HepG2 (cell line): ENCODE results near the gene AGRN. TPM values are rescaled to one million over a fixed set of nuclear protein-coding genes. Genes with fewer than 3 reads are reported as not detected.
A peak's percentile ranks its signal among the peaks of the same experiment; 100 is the strongest.

Experiments used
- AGO2 ChIP-seq: fragments of 200-400 bp; formaldehyde crosslinking; optimal IDR thresholded peaks from 2 replicates; pipeline ENCODE3; 2017; ENCODE audit warnings: mild to moderate bottlenecking, low read depth, low read length, moderate library complexity
- ATF2 ChIP-seq: sonication (generic); formaldehyde crosslinking; IDR thresholded peaks from 2 replicates; pipeline ENCODE4 v1.4.0; 2020; ENCODE audit warnings: missing genetic modification reagents
- CEBPG ChIP-seq: IDR thresholded peaks from 2 replicates; pipeline ENCODE4 v1.6.1; 2016
- E2F5 ChIP-seq: sonication (generic); formaldehyde crosslinking; conservative IDR thresholded peaks from 2 replicates; pipeline ENCODE4 v1.4.0; 2020; ENCODE audit warnings: missing genetic modification reagents
- EHMT2 ChIP-seq: fragments of 200-600 bp; sonication (generic); IDR thresholded peaks from 2 replicates; pipeline ENCODE4 v1.7.0; 2017; ENCODE audit warnings: antibody characterized with exemption, low read depth, low read length, borderline replicate concordance
- EP300 ChIP-seq, 3 experiments: sonication (generic) in 1 of 3; formaldehyde crosslinking in 1 of 3; IDR thresholded peaks; 2 replicates each; pipeline versions ENCODE4 v1.5.1 to v1.6.1; 2011 to 2020; ENCODE audit warnings: low read depth in 2 of 3, low read length in 2 of 3, borderline replicate concordance in 1 of 3, improper control_type of control experiment in 1 of 3, mild to moderate bottlenecking in 1 of 3, missing genetic modification reagents in 1 of 3, moderate library complexity in 1 of 3
- ETS1 ChIP-seq: sonication (generic); formaldehyde crosslinking; IDR thresholded peaks from 2 replicates; pipeline ENCODE4 v1.4.0; 2020; ENCODE audit warnings: missing genetic modification reagents
- HNF1A ChIP-seq, 2 experiments: sonication (generic) in 1 of 2; formaldehyde crosslinking in 1 of 2; IDR thresholded peaks; 2 replicates each; pipeline versions ENCODE4 v1.4.0 to v1.6.1; 2016 to 2020; ENCODE audit warnings: borderline replicate concordance in 1 of 2, low read depth in 1 of 2, mild to moderate bottlenecking in 1 of 2, missing genetic modification reagents in 1 of 2
- KMT2A ChIP-seq: sonication (generic); formaldehyde crosslinking; IDR thresholded peaks from 2 replicates; pipeline ENCODE4 v1.4.0; 2020; ENCODE audit warnings: missing genetic modification reagents
- KMT2B ChIP-seq: IDR thresholded peaks from 2 replicates; pipeline ENCODE4 v1.6.1; 2016; ENCODE audit warnings: missing genetic modification reagents, missing compliant biosample characterization
- MTF1 ChIP-seq: sonication (generic); formaldehyde crosslinking; IDR thresholded peaks from 2 replicates; pipeline ENCODE4 v1.5.0; 2020; ENCODE audit warnings: missing genetic modification reagents
- NRL ChIP-seq: sonication (generic); formaldehyde crosslinking; IDR thresholded peaks from 2 replicates; pipeline ENCODE4 v1.5.0; 2020; ENCODE audit warnings: missing genetic modification reagents, mild to moderate bottlenecking, moderate library complexity, borderline replicate concordance
- RELA ChIP-seq: sonication (generic); formaldehyde crosslinking; IDR thresholded peaks from 2 replicates; pipeline ENCODE4 v1.4.0; 2020; ENCODE audit warnings: missing genetic modification reagents
- ZMYM3 ChIP-seq: sonication (generic); formaldehyde crosslinking; IDR thresholded peaks from 2 replicates; pipeline ENCODE4 v1.5.1; 2020; ENCODE audit warnings: mild to moderate bottlenecking, missing genetic modification reagents
- ZNF136 ChIP-seq: sonication (generic); formaldehyde crosslinking; IDR thresholded peaks from 2 replicates; pipeline ENCODE4 v1.8.1; 2022; ENCODE audit warnings: low read depth, mild to moderate bottlenecking, moderate library complexity, missing genetic modification reagents
- ZNF143 ChIP-seq: sonication (generic); formaldehyde crosslinking; IDR thresholded peaks from 2 replicates; pipeline ENCODE4 v1.4.0; 2020; ENCODE audit warnings: missing genetic modification reagents
- ZNF337 ChIP-seq: sonication (generic); formaldehyde crosslinking; IDR thresholded peaks from 2 replicates; pipeline ENCODE4 v1.5.1; 2020; ENCODE audit warnings: missing genetic modification reagents, low read depth, mild to moderate bottlenecking, borderline replicate concordance
- ZNF576 ChIP-seq: sonication (generic); formaldehyde crosslinking; IDR thresholded peaks from 2 replicates; pipeline ENCODE4 v1.4.0; 2020; ENCODE audit warnings: mild to moderate bottlenecking, missing genetic modification reagents
- ZNF703 ChIP-seq: sonication (generic); formaldehyde crosslinking; IDR thresholded peaks from 2 replicates; pipeline ENCODE4 v1.5.1; 2020; ENCODE audit warnings: missing genetic modification reagents, mild to moderate bottlenecking, moderate library complexity, borderline replicate concordance
- ZNF746 ChIP-seq: sonication (generic); formaldehyde crosslinking; IDR thresholded peaks from 2 replicates; pipeline ENCODE4 v1.8.0; 2022; ENCODE audit warnings: mild to moderate bottlenecking, missing genetic modification reagents
- polyA plus RNA-seq, 8 experiments: library from polyadenylated mRNA; depleted of rRNA in 3 of 8; stranded (reverse) in 7 of 8; unstranded in 1 of 8; fragments of >200 nt; fragmentation: Illumina TruSeq in 4 of 8; extraction: Trizol in 4 of 8; gene quantifications; 2 replicates each; pipeline versions ENCODE4 v1.2.1 to v1.2.3, GENCODE V29; 2011 to 2016; ENCODE audit warnings: low read depth in 4 of 8, missing spikeins in 1 of 8, mixed read lengths in 1 of 8; ENCODE audit not compliant: insufficient read depth in 1 of 8
- total RNA-seq, 5 experiments: library from RNA; depleted of rRNA; stranded (reverse); fragments of >200 nt; fragmentation: Illumina TruSeq; extraction: Trizol; gene quantifications; 2 replicates each; pipeline ENCODE4 v1.2.3, GENCODE V29; 2016; ENCODE audit warnings: low read depth in 1 of 5

The AGRN gene
- total and polyA plus RNA-seq, 2 of the 13 experiments (the other 11 are each of a cell fraction or from before 2014, with no cell fraction given) = 29.8 to 65.2 TPM

GRCh38 chr1:1006305-1007159 lies 13.4 kb upstream of the AGRN start (continued):
- TF ChIP-seq EP300 (IDR thresholded peaks at IDR 0.05; ENCODE audit: low read depth in 2 of 2, low read length in 2 of 2) (peak; percentile 85), EP300 (CRISPR knock-in tag; IDR thresholded peaks at IDR 0.05; ENCODE audit: borderline replicate concordance) (peak; percentile 70), AGO2 (peak; percentile 77), ZNF143 (CRISPR knock-in tag) (peak; percentile 64), E2F5 (CRISPR knock-in tag) (no peak), NRL (CRISPR knock-in tag) (peak; percentile 88), ZNF136 (CRISPR knock-in tag) (no peak), KMT2B (CRISPR knock-in tag) (peak; percentile 69; the same call in 1 of the 2 replicates), ZNF337 (CRISPR knock-in tag) (no peak), CEBPG (CRISPR knock-in tag) (peak; percentile 61; the same call in 1 of the 2 replicates), ZNF576 (CRISPR knock-in tag) (no peak), ZNF703 (peak; percentile 47; the same call in 1 of the 2 replicates), ZNF746 (CRISPR knock-in tag) (peak; percentile 92), EHMT2 (no peak), KMT2A (0 out of 2 replicates have a peak, but pooled peaks have one; percentile 33), ZMYM3 (peak; percentile 85; the same call in 1 of the 2 replicates), MTF1 (CRISPR knock-in tag) (no peak), ETS1 (CRISPR knock-in tag) (peak; percentile 94; the same call in 1 of the 2 replicates), ATF2 (CRISPR knock-in tag) (peak; percentile 94), RELA (CRISPR knock-in tag) (no peak), HNF1A (IDR thresholded peaks at IDR 0.05; ENCODE audit: low read depth) (peak; percentile 10; the same call in 1 of the 2 replicates), HNF1A (CRISPR knock-in tag; IDR thresholded peaks at IDR 0.05; ENCODE audit: borderline replicate concordance) (peak; percentile 80; the same call in 1 of the 2 replicates)
